H1 (cell line): ENCODE measurements around the gene OPN3. TPM values are rescaled to one million over a fixed set of nuclear protein-coding genes. Genes with fewer than 3 reads are reported as not detected.

Experiments
- CTCF ChIA-PET: fragments of 300-600 bp; sonication (Branson Sonifier 250); formaldehyde crosslinking; loops from one replicate; lab custom pipeline; 2021; ENCODE audit not compliant: partially characterized antibody; lab: Charles Lee
- POLR2A ChIA-PET: fragments of 300-600 bp; sonication (Branson Sonifier 250); formaldehyde crosslinking; loops from one replicate; lab custom pipeline; 2021; ENCODE audit warnings: inconsistent platforms; ENCODE audit not compliant: partially characterized antibody; lab: Charles Lee
- DNase-seq, 2 experiments: peaks; one replicate each; pipeline versions ENCODE4 v3.0.0 to v3.0.0-alpha.2; 2010 to 2022; ENCODE audit warnings: low spot score in 2 of 2, low read depth in 1 of 2, mixed read lengths in 1 of 2
- FAIRE-seq: peaks from 2 replicates; lab custom pipeline; 2011; peaks lifted over from hg19 to GRCh38; lab: Jason Lieb, UNC
- H2AFZ ChIP-seq: 2 replicates; pipeline ENCODE4 v1.8.1; 2012; ENCODE audit warnings: low read length, inconsistent platforms
- H2AK5ac ChIP-seq: 2 replicates; pipeline ENCODE4 v1.6.1; 2013; ENCODE audit warnings: low read depth, low read length
- H2BK120ac ChIP-seq: replicated peaks from 2 replicates; pipeline ENCODE3; 2013; ENCODE audit warnings: low read depth, low read length, inconsistent platforms
- H2BK12ac ChIP-seq: 2 replicates; pipeline ENCODE4 v1.6.1; 2013; ENCODE audit warnings: low read depth, low read length
- H2BK15ac ChIP-seq: 2 replicates; pipeline ENCODE4 v1.6.1; 2013; ENCODE audit warnings: low read length
- H2BK20ac ChIP-seq: 2 replicates; pipeline ENCODE4 v1.6.1; 2013; ENCODE audit warnings: low read length
- H2BK5ac ChIP-seq: 2 replicates; pipeline ENCODE4 v1.6.1; 2013; ENCODE audit warnings: low read depth, low read length
- H3K14ac ChIP-seq: 2 replicates; pipeline ENCODE4 v1.6.1; 2013; ENCODE audit warnings: inconsistent platforms; ENCODE audit not compliant: insufficient read length
- H3K18ac ChIP-seq: 2 replicates; pipeline ENCODE4 v1.6.1; 2013; ENCODE audit warnings: low read length; ENCODE audit errors: extremely low read depth
- H3K23ac ChIP-seq: 2 replicates; pipeline ENCODE4 v1.6.1; 2013; ENCODE audit warnings: inconsistent platforms; ENCODE audit not compliant: insufficient read length
- H3K23me2 ChIP-seq: 2 replicates; pipeline ENCODE4 v1.6.1; 2013; ENCODE audit warnings: low read depth, low read length
- H3K27ac ChIP-seq: 2 replicates; pipeline ENCODE4 v1.6.1; 2011; ENCODE audit warnings: low read depth, low read length, inconsistent platforms
- H3K27me3 ChIP-seq, 4 experiments: replicated peaks in 1 of 4; 1 replicate in 1 of 4; 2 replicates in 3 of 4; pipeline versions ENCODE4 v1.6.1 to v1.8.1; 2011 to 2013; ENCODE audit warnings: low read length in 3 of 4, mild to moderate bottlenecking in 3 of 4, inconsistent platforms in 2 of 4, mixed read lengths in 2 of 4, moderate library complexity in 1 of 4; ENCODE audit not compliant: control insufficient read depth in 3 of 4, insufficient read depth in 3 of 4; ENCODE audit errors: extremely low read depth in 1 of 4
- H3K36me3 ChIP-seq, 4 experiments: 2 replicates each; pipeline versions ENCODE4 v1.6.1 to v1.8.1; 2011 to 2013; ENCODE audit warnings: mild to moderate bottlenecking in 4 of 4, low read length in 3 of 4, moderate library complexity in 2 of 4, control low read depth in 1 of 4, inconsistent platforms in 1 of 4; ENCODE audit not compliant: insufficient read depth in 4 of 4, control insufficient read depth in 2 of 4
- H3K4ac ChIP-seq: replicated peaks from 2 replicates; pipeline ENCODE3; 2013; ENCODE audit warnings: low read length, low read depth, mixed read lengths, inconsistent platforms; ENCODE audit not compliant: insufficient read length
- H3K4me1 ChIP-seq, 4 experiments: replicated peaks in 1 of 4; 1 replicate in 1 of 4; 2 replicates in 3 of 4; pipeline versions ENCODE4 v1.6.1 to v1.8.1; 2011 to 2013; ENCODE audit warnings: low read length in 3 of 4, inconsistent platforms in 2 of 4, mixed read lengths in 1 of 4; ENCODE audit not compliant: insufficient read depth in 4 of 4, control insufficient read depth in 3 of 4
- H3K4me2 ChIP-seq, 2 experiments: 2 replicates each; pipeline versions ENCODE4 v1.6.1 to v1.8.1; 2011 to 2013; ENCODE audit warnings: low read depth in 2 of 2, low read length in 2 of 2, control low read depth in 1 of 2, inconsistent platforms in 1 of 2, mild to moderate bottlenecking in 1 of 2; ENCODE audit not compliant: insufficient read depth in 1 of 2
- H3K4me3 ChIP-seq, 4 experiments: fragments of 200-600, 300-600 bp in 1 of 4; sonication (generic), shearing (Covaris generic), sonication (Bioruptor Twin) in 1 of 4; 2 replicates each; pipeline versions ENCODE4 v1.5.1 to v1.8.1; 2011 to 2016; ENCODE audit warnings: low read length in 4 of 4, low read depth in 3 of 4, control low read depth in 2 of 4, inconsistent platforms in 2 of 4, mild to moderate bottlenecking in 2 of 4, mixed read lengths in 1 of 4, moderate library complexity in 1 of 4; ENCODE audit not compliant: insufficient read depth in 2 of 4; ENCODE audit errors: extremely low read depth in 1 of 4
- H3K56ac ChIP-seq: replicated peaks from 2 replicates; pipeline ENCODE3; 2013; ENCODE audit warnings: low read depth, mild to moderate bottlenecking, mixed read lengths, low read length, inconsistent platforms; ENCODE audit not compliant: insufficient read length
- H3K79me1 ChIP-seq: 2 replicates; pipeline ENCODE4 v1.6.1; 2013; ENCODE audit warnings: low read depth, low read length, control low read depth
- H3K79me2 ChIP-seq, 2 experiments: 2 replicates each; pipeline versions ENCODE4 v1.6.1 to v1.8.1; 2012 to 2013; ENCODE audit warnings: low read length in 2 of 2, mild to moderate bottlenecking in 2 of 2, inconsistent platforms in 1 of 2; ENCODE audit not compliant: insufficient read depth in 2 of 2, control insufficient read depth in 1 of 2
- H3K9ac ChIP-seq, 4 experiments: replicated peaks in 1 of 4; 1 replicate in 1 of 4; 2 replicates in 3 of 4; pipeline versions ENCODE4 v1.6.1 to v1.8.1; 2011 to 2013; ENCODE audit warnings: low read depth in 3 of 4, low read length in 3 of 4, control low read depth in 2 of 4, mild to moderate bottlenecking in 2 of 4, moderate library complexity in 2 of 4, inconsistent platforms in 1 of 4; ENCODE audit errors: extremely low read depth in 1 of 4
- H3K9me3 ChIP-seq, 2 experiments: 2 replicates each; pipeline versions ENCODE4 v1.6.1 to v1.8.1; 2012 to 2013; ENCODE audit warnings: mild to moderate bottlenecking in 2 of 2, moderate library complexity in 2 of 2, control low read depth in 1 of 2, inconsistent platforms in 1 of 2, low read depth in 1 of 2, low read length in 1 of 2, mixed read lengths in 1 of 2; ENCODE audit not compliant: insufficient read depth in 2 of 2
- H4K20me1 ChIP-seq, 2 experiments: replicated peaks in 1 of 2; 2 replicates each; pipeline versions ENCODE3 to v1.8.1; 2011 to 2013; ENCODE audit warnings: inconsistent platforms in 2 of 2, low read length in 2 of 2, mild to moderate bottlenecking in 1 of 2; ENCODE audit not compliant: insufficient read depth in 2 of 2, control insufficient read depth in 1 of 2
- H4K5ac ChIP-seq: 2 replicates; pipeline ENCODE4 v1.6.1; 2013; ENCODE audit warnings: low read length, low read depth, mixed read lengths, inconsistent platforms; ENCODE audit not compliant: insufficient read length
- H4K8ac ChIP-seq: 2 replicates; pipeline ENCODE4 v1.8.0; 2013; ENCODE audit warnings: mild to moderate bottlenecking, moderate library complexity, low read length, inconsistent platforms; ENCODE audit not compliant: insufficient read depth; ENCODE audit errors: extremely low read depth
- H4K91ac ChIP-seq: replicated peaks from 2 replicates; pipeline ENCODE3; 2013; ENCODE audit warnings: low read length, mixed read lengths, inconsistent platforms; ENCODE audit not compliant: insufficient read length
- CREB1 ChIP-seq: IDR thresholded peaks from 2 replicates; pipeline ENCODE4 v1.6.1; 2012; ENCODE audit warnings: inconsistent platforms
- CTBP2 ChIP-seq: IDR thresholded peaks from 2 replicates; pipeline ENCODE4 v1.7.0; 2011; ENCODE audit warnings: borderline replicate concordance, mild to moderate bottlenecking, moderate library complexity, mixed read lengths, low read length; ENCODE audit not compliant: insufficient read depth, insufficient read length
- E2F6 ChIP-seq: IDR thresholded peaks from 2 replicates; pipeline ENCODE4 v1.6.1; 2012; ENCODE audit warnings: inconsistent platforms
- GTF2F1 ChIP-seq: IDR thresholded peaks from 2 replicates; pipeline ENCODE4 v1.6.1; 2012; ENCODE audit warnings: low read depth, low read length, improper control_type of control experiment, borderline replicate concordance
- NRF1 ChIP-seq: IDR thresholded peaks from 2 replicates; pipeline ENCODE4 v1.6.1; 2011; ENCODE audit warnings: mild to moderate bottlenecking, low read depth, low read length, improper control_type of control experiment
- RXRA ChIP-seq: IDR thresholded peaks from 2 replicates; pipeline ENCODE4 v1.6.1; 2011; ENCODE audit warnings: low read depth, mild to moderate bottlenecking, low read length, moderate library complexity; ENCODE audit not compliant: insufficient read depth
- SP2 ChIP-seq: IDR thresholded peaks from 2 replicates; pipeline ENCODE4 v1.6.1; 2012; ENCODE audit warnings: mild to moderate bottlenecking, low read length, inconsistent platforms
- SRF ChIP-seq: IDR thresholded peaks from 2 replicates; pipeline ENCODE4 v1.6.1; 2011; ENCODE audit warnings: mild to moderate bottlenecking, low read depth, low read length, moderate library complexity
- WGBS, 2 experiments: shearing (Covaris generic) in 1 of 2; methylation state at CpG; one replicate each; pipeline versions ENCODE4 v1.1.6 to v1.1.7; 2013 to 2015; ENCODE audit warnings: low lambda C conversion rate in 2 of 2, mixed read lengths in 2 of 2, inconsistent platforms in 1 of 2, low coverage in 1 of 2, missing lambda C conversion rate in 1 of 2; ENCODE audit not compliant: insufficient replicate concordance in 2 of 2, insufficient coverage in 1 of 2, insufficient read length in 1 of 2; ENCODE audit errors: extremely low coverage in 1 of 2, missing lambda C conversion rate in 1 of 2; 5-methylcytosine and 5-hydroxymethylcytosine counted together
- polyA plus RNA-seq, 7 experiments: library from polyadenylated mRNA; depleted of rRNA in 3 of 7; stranded (reverse) in 5 of 7; unstranded in 2 of 7; fragments of >200 nt in 5 of 7; fragments of 200-250 nt in 2 of 7; gene quantifications; 1 replicate in 5 of 7; 2 replicates in 1 of 7; 4 replicates in 1 of 7; pipeline versions ENCODE4 v1.2.1 to v1.2.3, GENCODE V29; 2011 to 2013; ENCODE audit warnings: missing spikeins in 2 of 7, mixed read lengths in 2 of 7
- total RNA-seq: library from RNA; stranded (reverse); fragmentation: NEBNext Ultra II Directional; extraction: Animal tissue kit (Norgen Biotek cat#: 25700); gene quantifications from 2 replicates; pipeline ENCODE4 v1.2.1, GENCODE V29; 2021

The OPN3 gene
- total and polyA plus RNA-seq, 2 of the 8 experiments (the other 6 are each of a cell fraction or from before 2014, with no cell fraction given): 8.8 to 19.4 TPM

DNA sequence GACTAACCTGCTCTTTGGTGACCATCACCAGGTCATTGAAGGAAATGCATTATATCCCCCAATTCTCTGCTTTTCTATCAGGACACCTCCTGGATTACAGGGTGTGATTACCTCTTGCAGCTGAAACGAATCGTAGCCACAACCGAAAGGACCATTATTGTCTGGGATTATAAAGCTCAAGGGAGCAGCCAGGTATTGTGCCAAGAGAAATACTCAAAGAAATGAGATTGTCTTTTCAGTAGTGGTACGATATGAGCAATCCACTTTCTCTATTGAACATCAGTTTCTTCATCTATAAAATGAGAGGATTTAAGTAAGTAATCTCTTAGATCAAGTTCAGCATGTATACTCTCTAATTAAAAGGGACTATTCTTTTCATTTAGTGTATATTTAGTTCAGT, 39.2 kb upstream of the OPN3 start:
- Histone ChIP-seq H4K91ac (no peak overlapping the region), H3K4me3 (no peak overlapping the region), H2AFZ (no peak overlapping the region), H2BK15ac (no peak overlapping the region), H2BK12ac (no peak overlapping the region), H3K23me2 (no peaks in the 10 kb centered on the region), H3K27me3 (no peaks in the 10 kb centered on the region), H2BK120ac (no peak overlapping the region), H4K20me1 (peaks cover 0 to 2% of the 10 kb centered on the region in 2 experiments), H3K9me3 (no peaks in the 10 kb centered on the region), H3K14ac (no peak overlapping the region), H3K4me2 (no peak overlapping the region), H2BK5ac (no peak overlapping the region), H2AK5ac (no peak overlapping the region), H3K4ac (no peak overlapping the region), H3K23ac (no peak overlapping the region), H3K27ac (no peak overlapping the region), H3K79me2 (no peaks in the 10 kb centered on the region), H2BK20ac (no peak overlapping the region), H3K56ac (no peak overlapping the region), H4K8ac (no peak overlapping the region), H4K5ac (no peak overlapping the region), H3K36me3 (no peaks in the 10 kb centered on the region), H3K4me1 (no peaks in the 10 kb centered on the region), H3K79me1 (no peaks in the 10 kb centered on the region), H3K18ac (no peak overlapping the region), H3K9ac (no peak overlapping the region)
- POLR2A ChIA-PET: no interaction called here
- 95% methylated on average over 4 of the region's 4 CpGs; no CpG with 5 or more reads in 1 of the 2 experiments for WGBS, 2 experiments
- TF ChIP-seq E2F6 (no peak), NRF1 (no peak), CTBP2 (no peak), SRF (no peak), GTF2F1 (no peak), SP2 (no peak), CREB1 (no peak), RXRA (no peak)
- CTCF ChIA-PET: no interaction called here
- FAIRE-seq (no peak), DNase-seq (no peak)
